H9 (cell line): ENCODE measurements around the gene PIAS4. TPM values are rescaled to one million over a fixed set of nuclear protein-coding genes. Genes with fewer than 3 reads are reported as not detected.

ENCODE experiments used
- DNase-seq: peaks from one replicate; pipeline ENCODE4 v3.0.0-alpha.2; 2017
- H2AFZ ChIP-seq: one replicate; pipeline ENCODE4 v1.6.1; 2013; ENCODE audit warnings: mild to moderate bottlenecking, low read length, control low read depth, moderate library complexity
- H2AK5ac ChIP-seq: 2 replicates; pipeline ENCODE4 v1.6.1; 2013; ENCODE audit warnings: low read length, control low read depth, mixed read lengths; ENCODE audit not compliant: insufficient read length
- H2BK120ac ChIP-seq: one replicate; pipeline ENCODE4 v1.6.1; 2013; ENCODE audit warnings: low read depth, mild to moderate bottlenecking, low read length, control low read depth, inconsistent platforms; ENCODE audit not compliant: poor library complexity, severe bottlenecking
- H2BK12ac ChIP-seq: 2 replicates; pipeline ENCODE4 v1.6.1; 2013; ENCODE audit warnings: low read length, control low read depth, mixed read lengths, low read depth; ENCODE audit not compliant: insufficient read length
- H2BK15ac ChIP-seq: 2 replicates; pipeline ENCODE4 v1.6.1; 2013; ENCODE audit warnings: low read depth, low read length, control low read depth
- H2BK20ac ChIP-seq: one replicate; pipeline ENCODE4 v1.6.1; 2013; ENCODE audit warnings: low read depth, mild to moderate bottlenecking, low read length, control low read depth, inconsistent platforms; ENCODE audit not compliant: poor library complexity, severe bottlenecking
- H2BK5ac ChIP-seq: 2 replicates; pipeline ENCODE4 v1.6.1; 2013; ENCODE audit warnings: low read length, control low read depth, mixed read lengths; ENCODE audit not compliant: insufficient read length
- H3K14ac ChIP-seq: 2 replicates; pipeline ENCODE4 v1.6.1; 2013; ENCODE audit warnings: low read length, control low read depth; ENCODE audit not compliant: insufficient read depth
- H3K18ac ChIP-seq: 2 replicates; pipeline ENCODE4 v1.6.1; 2013; ENCODE audit warnings: low read depth, mild to moderate bottlenecking, mixed read lengths, low read length, control low read depth; ENCODE audit not compliant: insufficient read length
- H3K23ac ChIP-seq: 2 replicates; pipeline ENCODE4 v1.6.1; 2013; ENCODE audit warnings: low read length, control low read depth, mixed read lengths, low read depth; ENCODE audit not compliant: insufficient read length
- H3K23me2 ChIP-seq: 2 replicates; pipeline ENCODE4 v1.6.1; 2013; ENCODE audit warnings: low read depth, mild to moderate bottlenecking, mixed read lengths, low read length, control low read depth; ENCODE audit not compliant: insufficient read length, poor library complexity, severe bottlenecking
- H3K27ac ChIP-seq: 2 replicates; pipeline ENCODE4 v1.5.1; 2013; ENCODE audit warnings: low read length, control low read depth, mixed read lengths, low read depth; ENCODE audit not compliant: insufficient read length
- H3K27me3 ChIP-seq: 2 replicates; pipeline ENCODE4 v1.6.1; 2013; ENCODE audit warnings: low read length, control low read depth, inconsistent platforms; ENCODE audit not compliant: insufficient read depth
- H3K4ac ChIP-seq: 2 replicates; pipeline ENCODE4 v1.6.1; 2013; ENCODE audit warnings: low read depth, mild to moderate bottlenecking, control low read depth, inconsistent platforms, low read length, moderate library complexity
- H3K4me1 ChIP-seq: 2 replicates; pipeline ENCODE4 v1.6.1; 2013; ENCODE audit warnings: low read length, control low read depth, inconsistent platforms; ENCODE audit not compliant: insufficient read depth
- H3K4me2 ChIP-seq: 2 replicates; pipeline ENCODE4 v1.6.1; 2013; ENCODE audit warnings: low read length, control low read depth, mixed read lengths; ENCODE audit not compliant: insufficient read length, insufficient read depth
- H3K56ac ChIP-seq: 2 replicates; pipeline ENCODE4 v1.6.1; 2013; ENCODE audit warnings: low read depth, mild to moderate bottlenecking, mixed read lengths, low read length, control low read depth; ENCODE audit not compliant: insufficient read length
- H3K79me1 ChIP-seq: 2 replicates; pipeline ENCODE4 v1.6.1; 2013; ENCODE audit warnings: low read depth, mild to moderate bottlenecking, moderate library complexity, low read length, control low read depth, inconsistent platforms; ENCODE audit not compliant: insufficient read depth, poor library complexity, severe bottlenecking
- H3K79me2 ChIP-seq: 2 replicates; pipeline ENCODE4 v1.6.1; 2013; ENCODE audit warnings: low read length, control low read depth, inconsistent platforms; ENCODE audit not compliant: insufficient read depth
- H3K9ac ChIP-seq: 2 replicates; pipeline ENCODE4 v1.6.1; 2013; ENCODE audit warnings: low read length, control low read depth, mixed read lengths; ENCODE audit not compliant: insufficient read length; ENCODE audit errors: extremely low read depth
- H3K9me3 ChIP-seq: one replicate; pipeline ENCODE4 v1.6.1; 2013; ENCODE audit warnings: low read depth, low read length, inconsistent platforms; ENCODE audit not compliant: control insufficient read depth
- H3T11ph ChIP-seq: one replicate; pipeline ENCODE4 v1.6.1; 2013; ENCODE audit warnings: mild to moderate bottlenecking, low read length, control low read depth, inconsistent platforms
- H4K20me1 ChIP-seq: one replicate; pipeline ENCODE4 v1.6.1; 2013; ENCODE audit not compliant: control insufficient read depth, insufficient read length, insufficient read depth
- H4K5ac ChIP-seq: 2 replicates; pipeline ENCODE4 v1.6.1; 2013; ENCODE audit warnings: low read depth, mild to moderate bottlenecking, mixed read lengths, low read length, control low read depth; ENCODE audit not compliant: insufficient read length
- H4K8ac ChIP-seq: replicated peaks from 2 replicates; pipeline ENCODE4 v1.6.1; 2013; ENCODE audit warnings: low read length, control low read depth, mixed read lengths, low read depth; ENCODE audit not compliant: insufficient read length
- H4K91ac ChIP-seq: 2 replicates; pipeline ENCODE4 v1.6.1; 2013; ENCODE audit warnings: low read depth, mild to moderate bottlenecking, moderate library complexity, mixed read lengths, low read length, control low read depth; ENCODE audit not compliant: insufficient read length
- H3K27ac Mint-ChIP-seq, 3 experiments: 2 replicates in 2 of 3; 3 replicates in 1 of 3; pipeline ENCODE4 v1.8.0; 2020 to 2021; ENCODE audit warnings: mixed read lengths in 3 of 3, mild to moderate bottlenecking in 1 of 3, moderate library complexity in 1 of 3
- H3K27me3 Mint-ChIP-seq: 2 replicates; pipeline ENCODE4 v1.8.0; 2021; ENCODE audit warnings: low read depth, mild to moderate bottlenecking, moderate library complexity, mixed read lengths
- H3K36me3 Mint-ChIP-seq, 3 experiments: 2 replicates in 2 of 3; 3 replicates in 1 of 3; pipeline ENCODE4 v1.8.0; 2020 to 2021; ENCODE audit warnings: low read depth in 3 of 3, mixed read lengths in 3 of 3; ENCODE audit not compliant: insufficient read depth in 1 of 3
- H3K4me1 Mint-ChIP-seq, 2 experiments: 2 replicates each; pipeline ENCODE4 v1.8.0; 2020; ENCODE audit warnings: mixed read lengths in 2 of 2
- H3K4me3 Mint-ChIP-seq, 2 experiments: 2 replicates in 1 of 2; 3 replicates in 1 of 2; pipeline ENCODE4 v1.8.0; 2020 to 2021; ENCODE audit warnings: mild to moderate bottlenecking in 2 of 2, mixed read lengths in 2 of 2, moderate library complexity in 1 of 2
- H3K9me3 Mint-ChIP-seq, 2 experiments: 2 replicates in 1 of 2; 3 replicates in 1 of 2; pipeline ENCODE4 v1.8.0; 2020; ENCODE audit warnings: mild to moderate bottlenecking in 2 of 2, mixed read lengths in 2 of 2, moderate library complexity in 1 of 2
- CTCF ChIP-seq: fragments of 200-600 bp; sonication (generic); conservative IDR thresholded peaks from 3 replicates; pipeline ENCODE4 v1.8.0; 2021; ENCODE audit warnings: antibody characterized with exemption, mild to moderate bottlenecking
- WGBS: extraction: QIAGEN DNeasy Blood & Tissue Kit; methylation state at CpG from one replicate; pipeline ENCODE4 v1.1.7; 2013; ENCODE audit warnings: missing lambda C conversion rate, low lambda C conversion rate, mixed read lengths; ENCODE audit not compliant: insufficient read length; ENCODE audit errors: extremely low coverage; 5-methylcytosine and 5-hydroxymethylcytosine counted together
- total RNA-seq: library from RNA; stranded (reverse); gene quantifications from 2 replicates; pipeline ENCODE4 v1.2.1, GENCODE V29; 2021

Gene PIAS4
- total RNA-seq, 1 experiment from 2014 or later = 52.0 TPM

DNA sequence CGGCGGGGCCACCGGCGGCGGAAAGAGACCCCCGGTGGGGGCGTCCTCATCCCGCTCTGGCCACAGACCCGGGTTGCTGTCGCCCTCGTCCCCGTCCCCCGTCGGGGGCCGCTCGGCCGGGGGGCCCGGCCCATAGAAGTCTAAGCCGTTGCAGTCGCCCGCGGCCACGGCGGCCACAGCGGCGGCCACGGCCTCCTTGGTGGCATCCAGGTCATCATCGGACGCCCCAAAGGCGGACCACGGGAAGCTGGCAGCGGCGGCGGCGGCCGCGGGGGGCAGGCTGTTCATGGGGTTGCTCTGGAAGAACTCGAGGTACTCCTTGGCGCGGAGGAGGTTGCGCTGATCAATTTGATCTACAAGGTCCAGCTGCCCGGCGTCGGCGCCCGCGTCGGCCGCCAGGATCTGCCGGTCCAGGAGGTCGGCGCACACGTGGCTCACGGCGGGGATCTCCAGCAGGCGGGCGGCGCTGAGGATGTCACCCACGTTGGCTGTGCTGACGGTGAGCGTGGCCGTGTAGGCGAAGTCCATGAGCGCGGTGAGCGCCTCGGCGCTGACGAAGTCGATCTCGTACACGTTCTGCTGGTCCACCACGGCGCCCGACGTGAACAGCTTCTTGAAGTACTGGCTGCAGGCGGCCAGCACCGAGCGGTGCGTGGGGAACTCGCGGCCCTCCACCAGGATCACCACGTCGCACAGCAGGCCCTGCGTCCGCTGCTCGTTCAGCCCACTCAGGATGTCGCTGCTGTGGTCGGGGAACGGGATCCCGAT, 47.1 kb downstream of the PIAS4 start:
- Histone ChIP-seq H2AFZ (no peak overlapping the region), H4K20me1 (peaks cover 4% of the 10 kb centered on the region), H4K91ac (no peak overlapping the region), H3T11ph (no peak overlapping the region), H2BK15ac (no peak overlapping the region), H3K27ac (no peak overlapping the region), H3K4me1 (no peaks in the 10 kb centered on the region; the same call in 1 of the 2 replicates), H2BK5ac (no peak overlapping the region), H3K27me3 (no peaks in the 10 kb centered on the region), H3K4ac (no peak overlapping the region), H2BK12ac (no peak overlapping the region), H3K79me2 (peaks cover 17% of the 10 kb centered on the region; the same call in 1 of the 2 replicates), H2BK120ac (no peak overlapping the region), H3K14ac (no peak overlapping the region), H2AK5ac (no peak overlapping the region), H3K9me3 (no peaks in the 10 kb centered on the region), H3K9ac (no peak overlapping the region), H4K8ac (no peak overlapping the region), H3K56ac (no peak overlapping the region), H2BK20ac (no peak overlapping the region), H3K4me2 (no peak overlapping the region), H3K18ac (no peak overlapping the region), H3K79me1 (peaks cover 8% of the 10 kb centered on the region), H3K23ac (no peak overlapping the region), H4K5ac (no peak overlapping the region), H3K23me2 (no peaks in the 10 kb centered on the region)
- H3K27me3 Mint-ChIP-seq = no peaks in the 10 kb centered on the region
- peaks cover 3 to 9% of the 10 kb centered on the region in 2 experiments for H3K4me1 Mint-ChIP-seq
- H3K36me3 Mint-ChIP-seq = peaks cover 26 to 46% (median 45%) of the 10 kb centered on the region in 3 experiments
- no peak overlapping the region for H3K27ac Mint-ChIP-seq
- TF ChIP-seq CTCF = no peak
- whole genome bisulfite sequencing = no CpG with 5 or more reads among the region's 91 CpGs
- no peaks in the 10 kb centered on the region for H3K9me3 Mint-ChIP-seq
- no peak overlapping the region for H3K4me3 Mint-ChIP-seq
- no peak for DNase-seq
